GM18870 (cell line): ENCODE results near the gene TMEM207.

Experiments
- ATAC-seq: cut with Tn5 transposase; IDR thresholded peaks from one replicate; pipeline ENCODE4 v1.9.1; 2021; ENCODE audit warnings: moderate library complexity; ENCODE audit not compliant: unreplicated experiment

Gene TMEM207

GRCh38 chr3:190444576-190445145 is 5.0 kb downstream of the TMEM207 start:
- ATAC-seq: no peak

- ATAC-seq: no peak
Measured at GRCh38 chr3:190444006-190444405, 5.7 kb downstream of the TMEM207 start.

DNA sequence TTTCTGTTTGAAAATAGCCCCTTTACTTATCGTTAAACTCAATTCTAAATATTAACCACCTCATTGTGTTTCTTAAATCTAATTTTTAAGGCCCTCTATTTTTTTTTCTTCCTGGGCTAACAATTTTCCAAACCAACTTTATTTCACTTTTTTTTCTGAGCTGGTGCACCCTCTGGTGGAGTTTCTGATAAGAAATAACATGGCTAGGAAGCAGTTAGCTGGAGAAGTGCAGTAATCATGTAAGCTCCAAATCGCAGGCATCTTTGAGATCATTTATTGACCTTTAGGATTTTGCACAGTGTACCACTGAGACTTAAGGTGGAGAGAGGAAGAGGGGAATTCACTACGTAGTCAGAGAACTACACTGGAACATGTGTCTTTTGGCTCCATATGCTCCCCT is 6.4 kb downstream of the TMEM207 start:
- no peak for ATAC-seq

DNA sequence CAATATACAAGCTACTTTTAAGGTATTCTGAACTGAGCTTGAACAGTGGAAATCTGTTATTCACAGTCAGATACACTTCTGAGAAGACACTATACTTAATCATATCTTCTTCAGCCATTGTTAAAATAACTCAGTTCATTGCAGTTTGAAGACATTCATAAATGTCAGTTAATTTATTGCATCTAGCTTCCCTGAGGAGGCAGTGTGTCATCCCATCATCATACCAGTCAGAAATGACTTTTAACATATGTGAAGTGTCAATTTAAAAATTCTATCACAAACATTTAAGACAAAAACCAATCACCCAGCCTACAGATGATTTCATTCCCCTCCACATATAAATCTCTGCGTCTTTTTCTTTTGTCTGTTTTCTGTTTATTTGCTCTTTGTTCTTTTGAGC is 7.5 kb downstream of the TMEM207 start:
- no peak for ATAC-seq

- ATAC-seq: no peak
Measured at GRCh38 chr3:190436331-190436730, 13.4 kb downstream of the TMEM207 start.

DNA sequence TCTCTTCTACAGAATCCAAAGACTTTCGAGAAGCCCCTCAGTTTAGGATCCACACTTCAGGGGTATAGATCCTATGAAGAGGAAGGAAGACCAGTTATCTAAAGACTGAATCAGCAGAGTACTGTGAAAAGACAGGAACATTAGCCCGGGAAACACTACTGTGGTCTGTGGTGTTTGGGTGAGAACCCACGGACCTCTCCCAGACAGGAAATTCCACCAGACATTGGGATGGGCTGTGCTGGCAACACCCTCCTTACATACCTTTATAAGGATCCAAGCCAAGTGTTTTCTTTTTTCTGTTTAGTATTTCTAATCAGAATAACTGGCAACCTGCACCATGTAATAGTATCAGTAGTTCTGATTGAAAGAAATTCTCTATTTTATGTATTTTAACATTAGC is 14.1 kb downstream of the TMEM207 start:
- no peak for ATAC-seq

DNA sequence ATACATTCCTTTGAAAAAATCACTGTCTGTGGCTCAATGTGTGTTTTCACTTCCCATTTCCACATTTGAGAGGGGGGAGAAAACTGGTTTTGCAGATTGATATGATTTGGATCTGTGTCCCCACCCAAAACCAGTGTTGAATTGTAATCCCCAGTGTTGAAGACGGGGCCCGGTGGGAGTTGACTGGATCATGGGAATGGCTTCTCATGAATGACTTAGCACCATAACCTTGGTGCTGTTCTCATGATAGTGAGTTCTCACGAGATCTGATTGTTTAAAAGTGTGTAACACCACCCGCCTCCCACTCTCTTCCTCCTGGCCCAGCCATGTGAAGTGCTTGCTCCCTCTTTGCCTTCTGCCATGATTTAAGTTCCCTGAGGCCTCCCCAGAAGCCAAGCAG is 16.1 kb downstream of the TMEM207 start:
- no peak for ATAC-seq

DNA sequence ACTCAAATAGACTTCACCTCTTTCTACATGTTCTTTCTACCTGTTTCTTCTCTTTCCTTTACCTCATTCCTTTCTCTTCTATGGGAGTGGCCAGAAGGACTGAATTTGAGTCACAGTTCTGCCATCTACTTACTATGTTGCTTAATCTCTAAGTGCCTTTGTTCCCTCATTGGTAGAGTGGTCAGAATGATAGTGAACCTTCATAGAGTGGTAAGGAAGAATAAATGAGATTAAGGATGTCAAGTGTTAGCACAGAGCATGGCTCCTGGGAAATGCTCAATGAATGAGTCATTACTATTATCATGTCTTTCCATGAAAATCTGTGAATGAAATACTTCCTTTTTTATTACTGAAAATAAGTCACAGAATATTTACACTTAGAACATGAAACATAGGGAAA is 17.5 kb downstream of the TMEM207 start:
- ATAC-seq: no peak

- no peak for ATAC-seq
Measured at GRCh38 chr3:190430906-190431305, 18.8 kb downstream of the TMEM207 start.

GRCh38 chr3:190429681-190430080 is 20.0 kb downstream of the TMEM207 start:
- no peak for ATAC-seq

DNA sequence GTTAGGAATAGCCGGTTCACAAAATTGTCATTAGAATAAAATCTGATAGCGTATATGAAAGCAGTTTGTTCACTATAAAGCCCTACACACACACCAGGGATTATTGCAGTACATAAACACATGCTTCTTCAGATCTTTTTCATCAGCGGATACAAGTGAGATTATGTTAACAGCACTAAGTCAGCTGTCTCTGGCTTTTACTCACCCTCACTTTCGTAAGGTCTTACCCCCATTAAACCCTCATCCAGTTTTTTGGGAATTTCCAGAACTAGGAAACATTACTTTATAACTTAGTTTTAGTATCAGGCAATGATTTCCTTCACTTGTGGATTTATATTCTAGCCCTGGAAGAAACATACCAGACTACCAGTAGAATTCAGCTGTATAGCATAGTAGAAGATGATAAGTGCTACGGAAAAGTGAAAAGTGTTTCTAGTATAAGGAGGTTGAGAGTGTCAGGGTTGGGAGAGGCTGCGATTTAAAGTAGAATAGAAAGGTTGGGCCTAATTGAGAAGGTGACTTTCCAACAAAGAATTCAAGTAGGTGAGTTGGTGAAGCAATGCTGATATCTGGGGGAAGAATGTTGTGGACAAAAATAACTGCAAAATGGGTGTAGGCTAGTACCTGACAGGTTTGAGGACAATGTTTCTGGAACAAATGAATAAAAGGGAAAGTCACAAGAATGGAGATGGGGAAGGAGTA is 22.7 kb downstream of the TMEM207 start:
- no peak for ATAC-seq

DNA sequence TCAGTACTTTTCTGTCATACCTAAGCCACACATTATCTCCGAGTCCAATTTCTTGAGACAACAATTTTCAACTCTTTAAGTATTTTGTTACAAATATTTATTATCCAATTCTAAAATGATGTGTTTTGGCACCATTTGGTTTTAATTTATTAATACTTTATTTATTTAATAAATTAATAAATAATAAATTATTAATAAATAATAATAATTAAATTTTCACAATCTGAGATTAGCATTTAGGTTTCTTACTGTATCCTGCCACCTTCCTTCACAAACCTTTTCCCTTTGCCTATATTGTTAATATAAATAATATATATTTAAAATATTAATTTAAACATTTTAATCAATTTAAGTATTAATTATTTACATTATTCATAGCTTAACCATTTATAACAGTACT is 23.9 kb downstream of the TMEM207 start:
- ATAC-seq: no peak

- peak; percentile 74 for ATAC-seq
Measured at GRCh38 chr3:190424478-190425439, 24.9 kb downstream of the TMEM207 start.

- ATAC-seq: no peak
Measured at GRCh38 chr3:190424108-190424477, 25.6 kb downstream of the TMEM207 start.

DNA sequence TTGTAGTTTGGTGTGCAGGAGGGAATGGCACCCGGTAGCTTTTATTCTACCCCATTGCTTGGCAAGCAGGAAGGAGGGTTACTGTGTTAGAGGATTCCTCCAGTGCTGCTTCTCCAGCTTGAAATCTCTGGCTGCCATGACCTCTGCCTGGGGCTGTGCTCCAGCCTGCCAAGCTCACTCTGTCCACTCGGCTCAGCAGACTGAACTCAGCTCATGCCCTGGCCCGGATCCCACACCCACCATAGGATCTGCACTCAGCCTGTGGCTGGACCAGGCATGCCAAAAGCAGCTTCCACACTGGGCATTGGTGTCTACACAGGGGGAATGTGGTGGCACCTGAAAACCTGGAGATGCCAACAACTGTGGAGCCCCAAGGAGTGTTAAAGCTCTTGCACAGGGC is 35.4 kb downstream of the TMEM207 start:
- no peak for ATAC-seq

- no peak for ATAC-seq
Measured at GRCh38 chr3:190404715-190405114, 45.0 kb downstream of the TMEM207 start.

- no peak for ATAC-seq
Measured at GRCh38 chr3:190401963-190402362, 47.7 kb downstream of the TMEM207 start.

GRCh38 chr3:190399677-190400076 is 50.0 kb downstream of the TMEM207 start:
- no peak for ATAC-seq

GRCh38 chr3:190397889-190398288 is 51.8 kb downstream of the TMEM207 start:
- no peak for ATAC-seq

- no peak for ATAC-seq
Measured at GRCh38 chr3:190396001-190396400, 53.7 kb downstream of the TMEM207 start.

GRCh38 chr3:190388703-190389102 is 61.0 kb downstream of the TMEM207 start:
- no peak for ATAC-seq
